ENCODE results near the gene GLB1L3. TPM values are rescaled to one million over a fixed set of nuclear protein-coding genes. Genes with fewer than 3 reads are reported as not detected.

GLB1L3 gene
- total and polyA plus RNA-seq, 2 donors = 0.71 to 1.8 TPM

- Histone ChIP-seq H3K4me1 (ENCODE audit: control insufficient read depth in 2 of 2, insufficient read depth in 2 of 2, low read length in 2 of 2) (peaks cover 3 to 15% of the 10 kb centered on the region in 2 donors), H3K36me3 (ENCODE audit: control insufficient read depth in 2 of 2, insufficient read depth in 2 of 2, low read length in 1 of 2) (no peaks in the 10 kb centered on the region), H3K9me3 (ENCODE audit: control insufficient read depth in 2 of 2, insufficient read depth in 1 of 2, low read length in 1 of 2) (no peaks in the 10 kb centered on the region), H3K27ac (ENCODE audit: low read depth in 1 of 2, low read length in 1 of 2) (no peak overlapping the region), H3K4me3 (ENCODE audit: low read length in 2 of 2) (no peak overlapping the region), H3K27me3 (ENCODE audit: control insufficient read depth in 2 of 2, insufficient read depth in 1 of 2, low read length in 1 of 2) (peaks cover 0 to 9% of the 10 kb centered on the region in 2 donors)
- 95% methylated on average over 27 of the region's 27 CpGs for WGBS
- DNase-seq (ENCODE audit: low read depth in 6 of 9, low spot score in 9 of 9) = no peak
Observed at GRCh38 chr11:134358165-134358855, 82.1 kb downstream of the GLB1L3 start.

DNA sequence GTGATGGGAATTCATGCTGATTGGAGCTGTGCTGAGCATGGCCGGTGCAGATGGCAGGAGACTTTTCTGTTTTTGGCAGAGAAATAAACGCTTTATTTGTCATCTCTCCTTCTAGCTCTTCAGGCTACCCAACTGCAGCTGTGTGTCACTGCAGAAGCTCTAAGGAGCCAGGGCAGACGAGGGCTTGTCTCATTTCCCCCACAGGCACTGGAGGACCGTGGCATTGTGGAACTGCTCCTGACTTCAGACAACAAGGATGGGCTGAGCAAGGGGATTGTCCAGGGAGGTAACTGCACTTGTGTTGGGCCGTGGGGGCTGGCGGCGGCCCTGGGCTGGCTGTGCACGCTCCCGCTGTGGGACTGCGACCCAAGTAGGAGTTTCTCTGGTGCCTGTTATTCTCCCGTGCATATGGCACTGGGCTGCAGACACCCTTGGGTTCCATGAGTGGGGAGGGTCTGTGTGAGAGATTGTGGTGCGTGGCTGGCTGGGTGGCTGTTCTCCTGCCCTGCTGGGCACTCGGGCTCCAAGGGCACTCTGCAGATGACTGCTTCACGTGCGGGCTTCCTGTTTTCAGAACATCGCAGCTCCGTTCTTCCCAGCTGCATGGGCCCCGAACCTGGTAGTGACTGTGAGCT lies 82.8 kb downstream of the GLB1L3 start:
- 95% methylated on average over 18 of the region's 18 CpGs for WGBS
- H3K27me3 ChIP-seq (ENCODE audit: control insufficient read depth in 2 of 2, insufficient read depth in 1 of 2, low read length in 1 of 2) = peaks cover 0 to 9% of the 10 kb centered on the region in 2 donors
- H3K9me3 ChIP-seq (ENCODE audit: control insufficient read depth in 2 of 2, insufficient read depth in 1 of 2, low read length in 1 of 2) = no peaks in the 10 kb centered on the region
- H3K4me1 ChIP-seq (ENCODE audit: control insufficient read depth in 2 of 2, insufficient read depth in 2 of 2, low read length in 2 of 2) = peaks cover 3 to 15% of the 10 kb centered on the region in 2 donors
- no peak overlapping the region for H3K4me3 ChIP-seq (ENCODE audit: low read length in 2 of 2)
- no peaks in the 10 kb centered on the region for H3K36me3 ChIP-seq (ENCODE audit: control insufficient read depth in 2 of 2, insufficient read depth in 2 of 2, low read length in 1 of 2)
- H3K27ac ChIP-seq (ENCODE audit: low read depth in 1 of 2, low read length in 1 of 2) = no peak overlapping the region
- no peak for DNase-seq (ENCODE audit: low read depth in 6 of 9, low spot score in 9 of 9)

DNA sequence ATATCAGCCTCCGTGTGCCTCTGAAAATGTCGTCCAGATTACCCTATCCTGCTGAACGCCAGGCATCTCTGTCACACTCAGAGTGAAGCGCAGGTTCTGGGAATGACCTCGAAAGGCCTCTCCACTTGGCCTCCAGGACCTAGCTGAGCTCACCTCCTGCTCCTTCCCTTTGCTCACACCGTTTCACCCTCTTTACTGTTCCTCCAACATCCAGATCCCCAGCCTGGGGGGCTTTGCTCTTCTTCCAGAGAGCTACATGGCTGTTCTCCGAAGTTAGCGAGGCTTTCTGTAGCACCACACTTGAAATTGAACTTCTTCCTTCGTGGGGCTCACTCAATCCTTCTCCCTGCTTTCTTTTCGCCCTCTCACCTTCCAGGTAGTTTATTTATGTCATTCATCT lies 83.5 kb downstream of the GLB1L3 start:
- peaks cover 0 to 9% of the 10 kb centered on the region in 2 donors for H3K27me3 ChIP-seq (ENCODE audit: control insufficient read depth in 2 of 2, insufficient read depth in 1 of 2, low read length in 1 of 2)
- H3K27ac ChIP-seq (ENCODE audit: low read depth in 1 of 2, low read length in 1 of 2) = no peak overlapping the region
- H3K9me3 ChIP-seq (ENCODE audit: control insufficient read depth in 2 of 2, insufficient read depth in 1 of 2, low read length in 1 of 2) = no peaks in the 10 kb centered on the region
- WGBS = 94% methylated on average over 10 of the region's 10 CpGs
- H3K4me1 ChIP-seq (ENCODE audit: control insufficient read depth in 2 of 2, insufficient read depth in 2 of 2, low read length in 2 of 2) = peaks cover 3 to 16% of the 10 kb centered on the region in 2 donors
- DNase-seq (ENCODE audit: low read depth in 6 of 9, low spot score in 9 of 9) = no peak
- H3K36me3 ChIP-seq (ENCODE audit: control insufficient read depth in 2 of 2, insufficient read depth in 2 of 2, low read length in 1 of 2) = no peaks in the 10 kb centered on the region
- H3K4me3 ChIP-seq (ENCODE audit: low read length in 2 of 2) = no peak overlapping the region

- peaks cover 3 to 22% of the 10 kb centered on the region in 2 donors for H3K4me1 ChIP-seq (ENCODE audit: control insufficient read depth in 2 of 2, insufficient read depth in 2 of 2, low read length in 2 of 2)
- 16% methylated on average over 30 of the region's 30 CpGs for WGBS
- DNase-seq (ENCODE audit: low read depth in 6 of 9, low spot score in 9 of 9) = peak; percentile 22 to 69 (median 35)
- no peak overlapping the region for H3K4me3 ChIP-seq (ENCODE audit: low read length in 2 of 2)
- no peaks in the 10 kb centered on the region for H3K9me3 ChIP-seq (ENCODE audit: control insufficient read depth in 2 of 2, insufficient read depth in 1 of 2, low read length in 1 of 2)
- H3K27ac ChIP-seq (ENCODE audit: low read depth in 1 of 2, low read length in 1 of 2) = no peak overlapping the region
- peaks cover 0 to 9% of the 10 kb centered on the region in 2 donors for H3K27me3 ChIP-seq (ENCODE audit: control insufficient read depth in 2 of 2, insufficient read depth in 1 of 2, low read length in 1 of 2)
- H3K36me3 ChIP-seq (ENCODE audit: control insufficient read depth in 2 of 2, insufficient read depth in 2 of 2, low read length in 1 of 2) = no peaks in the 10 kb centered on the region
Observed at GRCh38 chr11:134360050-134360835, 84.1 kb downstream of the GLB1L3 start.

DNA sequence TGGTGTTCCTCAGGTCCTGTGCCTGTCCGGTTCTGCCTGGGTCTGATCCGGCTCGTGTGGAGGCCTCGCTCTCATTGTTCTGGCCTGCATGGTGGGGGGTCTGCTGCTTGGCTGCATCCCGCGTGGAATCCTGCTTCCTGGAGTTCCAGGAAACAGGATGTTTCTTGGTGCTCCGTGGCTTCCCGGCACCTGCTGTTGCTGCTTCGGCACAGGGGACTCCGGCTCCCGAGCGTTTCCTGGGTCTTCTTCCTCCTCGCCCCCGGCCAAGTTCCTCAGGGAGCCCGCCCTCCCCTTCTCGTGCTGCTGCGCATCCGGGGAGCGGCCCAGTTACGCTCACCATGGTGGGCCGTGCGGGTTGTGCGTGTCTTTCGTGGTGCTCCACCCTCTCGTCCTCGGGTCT lies 85.5 kb downstream of the GLB1L3 start:
- Histone ChIP-seq H3K36me3 (ENCODE audit: control insufficient read depth in 2 of 2, insufficient read depth in 2 of 2, low read length in 1 of 2) (no peaks in the 10 kb centered on the region), H3K4me3 (ENCODE audit: low read length in 2 of 2) (no peak overlapping the region), H3K27me3 (ENCODE audit: control insufficient read depth in 2 of 2, insufficient read depth in 1 of 2, low read length in 1 of 2) (peaks cover 0 to 9% of the 10 kb centered on the region in 2 donors), H3K9me3 (ENCODE audit: control insufficient read depth in 2 of 2, insufficient read depth in 1 of 2, low read length in 1 of 2) (no peaks in the 10 kb centered on the region), H3K4me1 (ENCODE audit: control insufficient read depth in 2 of 2, insufficient read depth in 2 of 2, low read length in 2 of 2) (peaks cover 3 to 24% of the 10 kb centered on the region in 2 donors), H3K27ac (ENCODE audit: low read depth in 1 of 2, low read length in 1 of 2) (no peak overlapping the region)
- 77% methylated on average over 26 of the region's 26 CpGs for WGBS
- DNase-seq (ENCODE audit: low read depth in 6 of 9, low spot score in 9 of 9) = no peak

GRCh38 chr11:134362192-134362901 lies 86.2 kb downstream of the GLB1L3 start:
- Histone ChIP-seq H3K27ac (ENCODE audit: low read depth in 1 of 2, low read length in 1 of 2) (no peak overlapping the region), H3K27me3 (ENCODE audit: control insufficient read depth in 2 of 2, insufficient read depth in 1 of 2, low read length in 1 of 2) (peaks cover 0 to 9% of the 10 kb centered on the region in 2 donors), H3K4me3 (ENCODE audit: low read length in 2 of 2) (no peak overlapping the region), H3K4me1 (ENCODE audit: control insufficient read depth in 2 of 2, insufficient read depth in 2 of 2, low read length in 2 of 2) (peaks cover 3 to 24% of the 10 kb centered on the region in 2 donors), H3K36me3 (ENCODE audit: control insufficient read depth in 2 of 2, insufficient read depth in 2 of 2, low read length in 1 of 2) (no peaks in the 10 kb centered on the region), H3K9me3 (ENCODE audit: control insufficient read depth in 2 of 2, insufficient read depth in 1 of 2, low read length in 1 of 2) (no peaks in the 10 kb centered on the region)
- WGBS = 91% methylated on average over 32 of the region's 32 CpGs
- DNase-seq (ENCODE audit: low read depth in 6 of 9, low spot score in 9 of 9) = no peak

DNA sequence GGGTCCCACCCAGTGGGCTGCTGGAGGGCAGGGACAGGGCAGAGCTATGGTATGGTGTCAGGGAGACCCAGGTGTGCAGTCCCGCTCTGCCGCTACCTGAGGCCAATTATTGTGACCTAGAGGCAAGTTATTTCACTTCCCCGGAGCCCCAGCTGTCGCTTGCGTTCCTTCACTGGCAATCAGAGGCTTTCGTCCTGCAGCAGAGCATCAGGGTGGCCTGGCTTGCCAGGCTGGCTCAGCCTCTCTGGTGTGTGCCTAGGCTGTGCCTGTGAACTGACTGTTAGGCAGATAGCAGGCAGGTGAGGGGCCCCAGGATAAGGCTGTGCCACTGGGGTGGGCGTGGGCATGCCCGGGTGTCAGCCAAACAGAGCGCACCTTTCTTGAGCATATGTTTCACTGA lies 87.0 kb downstream of the GLB1L3 start:
- WGBS = 95% methylated on average over 9 of the region's 9 CpGs
- no peak overlapping the region for H3K27ac ChIP-seq (ENCODE audit: low read depth in 1 of 2, low read length in 1 of 2)
- H3K36me3 ChIP-seq (ENCODE audit: control insufficient read depth in 2 of 2, insufficient read depth in 2 of 2, low read length in 1 of 2) = no peaks in the 10 kb centered on the region
- no peak for DNase-seq (ENCODE audit: low read depth in 6 of 9, low spot score in 9 of 9)
- H3K4me1 ChIP-seq (ENCODE audit: control insufficient read depth in 2 of 2, insufficient read depth in 2 of 2, low read length in 2 of 2) = peaks cover 3 to 24% of the 10 kb centered on the region in 2 donors
- H3K9me3 ChIP-seq (ENCODE audit: control insufficient read depth in 2 of 2, insufficient read depth in 1 of 2, low read length in 1 of 2) = no peaks in the 10 kb centered on the region
- no peak overlapping the region for H3K4me3 ChIP-seq (ENCODE audit: low read length in 2 of 2)
- H3K27me3 ChIP-seq (ENCODE audit: control insufficient read depth in 2 of 2, insufficient read depth in 1 of 2, low read length in 1 of 2) = peaks cover 0 to 9% of the 10 kb centered on the region in 2 donors

- Histone ChIP-seq H3K27me3 (ENCODE audit: control insufficient read depth in 2 of 2, insufficient read depth in 1 of 2, low read length in 1 of 2) (peaks cover 0 to 9% of the 10 kb centered on the region in 2 donors), H3K27ac (ENCODE audit: low read depth in 1 of 2, low read length in 1 of 2) (no peak overlapping the region), H3K4me3 (ENCODE audit: low read length in 2 of 2) (no peak overlapping the region), H3K9me3 (ENCODE audit: control insufficient read depth in 2 of 2, insufficient read depth in 1 of 2, low read length in 1 of 2) (no peaks in the 10 kb centered on the region), H3K4me1 (ENCODE audit: control insufficient read depth in 2 of 2, insufficient read depth in 2 of 2, low read length in 2 of 2) (peaks cover 3 to 24% of the 10 kb centered on the region in 2 donors), H3K36me3 (ENCODE audit: control insufficient read depth in 2 of 2, insufficient read depth in 2 of 2, low read length in 1 of 2) (no peaks in the 10 kb centered on the region)
- peak in 1 of 9 donors; percentile 24 for DNase-seq (ENCODE audit: low read depth in 6 of 9, low spot score in 9 of 9)
- 78% methylated on average over 7 of the region's 7 CpGs for WGBS
Observed at GRCh38 chr11:134363592-134363991, 87.4 kb downstream of the GLB1L3 start.
